B cell (primary cell): ENCODE results near the gene MYH10.

ENCODE experiments used
- EZH2 ChIP-seq: IDR thresholded peaks from 2 replicates; pipeline ENCODE4 v1.6.1; 2012; ENCODE audit warnings: borderline replicate concordance, low read depth, mild to moderate bottlenecking, moderate library complexity, low read length; ENCODE audit not compliant: insufficient read depth, poor library complexity, severe bottlenecking
- TF ChIP-seq, protein P1 (sequence below): fragments of 200-600 bp; IDR thresholded peaks from one replicate; pipeline ENCODE4 v1.8.0; 2022; ENCODE audit warnings: antibody characterized with exemption, mild to moderate bottlenecking

DNA sequence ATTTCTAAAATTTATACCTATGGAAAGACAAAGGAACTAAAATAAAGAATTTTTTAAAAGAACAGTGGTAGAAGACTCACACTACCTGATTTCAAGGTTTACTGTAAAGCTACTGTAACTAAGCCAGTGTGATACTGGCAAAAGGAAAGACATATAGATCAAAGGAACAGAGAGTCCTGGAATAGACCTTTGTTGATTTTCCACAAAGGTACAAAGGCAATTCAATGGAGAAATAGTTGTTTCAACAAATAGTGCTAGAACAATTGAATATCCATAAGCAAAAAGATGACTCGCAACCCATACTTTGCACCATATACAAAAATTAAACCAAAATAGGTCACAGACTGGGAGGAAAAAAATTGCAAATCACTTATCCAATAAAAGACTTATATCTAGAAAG, 36.7 kb downstream of the MYH10 start:
- TF ChIP-seq EZH2 = no peak
- TF ChIP-seq, protein P1, sequence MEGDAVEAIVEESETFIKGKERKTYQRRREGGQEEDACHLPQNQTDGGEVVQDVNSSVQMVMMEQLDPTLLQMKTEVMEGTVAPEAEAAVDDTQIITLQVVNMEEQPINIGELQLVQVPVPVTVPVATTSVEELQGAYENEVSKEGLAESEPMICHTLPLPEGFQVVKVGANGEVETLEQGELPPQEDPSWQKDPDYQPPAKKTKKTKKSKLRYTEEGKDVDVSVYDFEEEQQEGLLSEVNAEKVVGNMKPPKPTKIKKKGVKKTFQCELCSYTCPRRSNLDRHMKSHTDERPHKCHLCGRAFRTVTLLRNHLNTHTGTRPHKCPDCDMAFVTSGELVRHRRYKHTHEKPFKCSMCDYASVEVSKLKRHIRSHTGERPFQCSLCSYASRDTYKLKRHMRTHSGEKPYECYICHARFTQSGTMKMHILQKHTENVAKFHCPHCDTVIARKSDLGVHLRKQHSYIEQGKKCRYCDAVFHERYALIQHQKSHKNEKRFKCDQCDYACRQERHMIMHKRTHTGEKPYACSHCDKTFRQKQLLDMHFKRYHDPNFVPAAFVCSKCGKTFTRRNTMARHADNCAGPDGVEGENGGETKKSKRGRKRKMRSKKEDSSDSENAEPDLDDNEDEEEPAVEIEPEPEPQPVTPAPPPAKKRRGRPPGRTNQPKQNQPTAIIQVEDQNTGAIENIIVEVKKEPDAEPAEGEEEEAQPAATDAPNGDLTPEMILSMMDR = no peak
